Body of pancreas (tissue), 4 donors: ENCODE data around the gene RPAIN. TPM values are rescaled to one million over a fixed set of nuclear protein-coding genes. Genes with fewer than 3 reads are reported as not detected.

Experiments used
- ATAC-seq: fragments of 150-250 bp; one replicate; pipeline ENCODE4 v1.9.1; 2016
- DNase-seq, 4 donors: peaks; one replicate each; pipeline ENCODE4 v3.0.0-alpha.2; 2019
- H3K27ac ChIP-seq, 4 donors: fragments of 200-600 bp; sonication (generic); 1 replicate in 3 of 4; 2 replicates in 1 of 4; pipeline versions ENCODE4 v1.5.1 to v1.6.1; 2016 to 2019; ENCODE audit warnings: mild to moderate bottlenecking in 1 of 4, mixed read lengths in 1 of 4, moderate library complexity in 1 of 4
- H3K27me3 ChIP-seq, 2 donors: fragments of 200-600 bp; sonication (generic); one replicate each; pipeline ENCODE4 v1.6.0; 2016; ENCODE audit warnings: mild to moderate bottlenecking in 1 of 2
- H3K36me3 ChIP-seq, 2 donors: fragments of 200-600 bp; sonication (generic); replicated peaks in 1 of 2; 2 replicates each; pipeline ENCODE4 v1.5.1; 2016; ENCODE audit warnings: low read depth in 2 of 2; ENCODE audit not compliant: insufficient read depth in 1 of 2
- H3K4me1 ChIP-seq: fragments of 200-600 bp; sonication (generic); one replicate; pipeline ENCODE4 v1.6.0; 2016
- H3K4me3 ChIP-seq, 2 donors: fragments of 200-600 bp; sonication (generic); 1 replicate in 1 of 2; 2 replicates in 1 of 2; pipeline ENCODE4 v1.5.1; 2016 to 2019
- H3K9me3 ChIP-seq, 3 donors: fragments of 200-600 bp; sonication (generic); 1 replicate in 2 of 3; 2 replicates in 1 of 3; pipeline ENCODE4 v1.5.1; 2016
- CTCF ChIP-seq, 7 experiments: fragments of 450-650 bp in 4 of 7; fragments of 200-600 bp in 3 of 7; sonication (generic) in 3 of 7; IDR thresholded peaks; one replicate each; pipeline ENCODE4 v1.5.1; 2016 to 2019; ENCODE audit warnings: antibody characterized with exemption in 7 of 7
- POLR2A ChIP-seq, 3 donors: fragments of 450-650 bp; IDR thresholded peaks; one replicate each; pipeline ENCODE4 v1.6.1; 2016; ENCODE audit warnings: antibody characterized with exemption in 3 of 3, mild to moderate bottlenecking in 2 of 3
- WGBS, 2 donors: methylation state at CpG; one replicate each; pipeline ENCODE4 v1.1.5; 2017; 5-methylcytosine and 5-hydroxymethylcytosine counted together
- intact Hi-C: fragments of 100-400 bp; cut with DNase I; formaldehyde crosslinking; loops from one replicate; pipeline ENCODE4 v1.15.1; 2023
- total RNA-seq, 2 donors: library from RNA; depleted of rRNA; stranded (reverse); fragments of >200 nt; gene quantifications; one replicate each; pipeline ENCODE4 v1.1.0, GENCODE V29; 2016

RPAIN gene
- total RNA-seq: 10 to 100 TPM; 28.0 to 35.3 TPM

GRCh38 chr17:5419959-5420653 is at the start of gene RPAIN:
Gene RPAIN (plus strand): TSS chr17:5420182. CDS start chr17:5420211, 29 bp downstream.
- TF ChIP-seq POLR2A (IDR thresholded peaks at IDR 0.05) (peak; percentile 1 to 67 (median 49)), CTCF (IDR thresholded peaks at IDR 0.05) (peak in 1 of 7 experiments; percentile 18)
- DNase-seq: peak; percentile 87 to 93 (median 90)
- H3K27me3 ChIP-seq: no peaks in the 10 kb centered on the region
- H3K9me3 ChIP-seq: no peaks in the 10 kb centered on the region
- 0% methylated on average over 19 to 41 of the region's 41 CpGs for WGBS, 2 donors
- peaks cover 4 to 14% of the 10 kb centered on the region in 2 donors for H3K36me3 ChIP-seq
- H3K27ac ChIP-seq: peak within 1 kb of the TSS; percentile 83 to 93 (median 91)
- peak; percentile 85 for ATAC-seq
- peaks cover 30% of the 10 kb centered on the region for H3K4me1 ChIP-seq
- intact Hi-C loops: no loop called here
- peak within 1 kb of the TSS; percentile 40 to 71 for H3K4me3 ChIP-seq

GRCh38 chr17:5370411-5370810 is 49.6 kb upstream of the RPAIN start:
- no peaks in the 10 kb centered on the region for H3K4me1 ChIP-seq
- WGBS, 2 donors: 92 to 96% methylated on average over 4 of the region's 4 CpGs
- H3K36me3 ChIP-seq: peaks cover 0 to 22% of the 10 kb centered on the region in 2 donors
- H3K27me3 ChIP-seq: no peaks in the 10 kb centered on the region
- TF ChIP-seq POLR2A (IDR thresholded peaks at IDR 0.05): no peak
- TF ChIP-seq CTCF (IDR thresholded peaks at IDR 0.05): no peak
- no peak overlapping the region for H3K27ac ChIP-seq
- H3K9me3 ChIP-seq: no peaks in the 10 kb centered on the region
- DNase-seq: no peak
- no peak for ATAC-seq
- H3K4me3 ChIP-seq: no peak overlapping the region
- intact Hi-C loops: no loop called here

GRCh38 chr17:5373112-5373511 is 46.9 kb upstream of the RPAIN start:
- Histone ChIP-seq H3K4me3 (no peak overlapping the region), H3K36me3 (peaks cover 4 to 27% of the 10 kb centered on the region in 2 donors), H3K9me3 (no peaks in the 10 kb centered on the region), H3K27ac (no peak overlapping the region), H3K4me1 (no peaks in the 10 kb centered on the region), H3K27me3 (no peaks in the 10 kb centered on the region)
- intact Hi-C loops: no loop called here
- 70 to 80% methylated on average over 6 of the region's 6 CpGs for WGBS, 2 donors
- DNase-seq (no peak), ATAC-seq (no peak)
- no peak for TF ChIP-seq CTCF (IDR thresholded peaks at IDR 0.05)
- TF ChIP-seq POLR2A (IDR thresholded peaks at IDR 0.05): no peak

- ATAC-seq: no peak
- Histone ChIP-seq H3K9me3 (no peaks in the 10 kb centered on the region), H3K27me3 (no peaks in the 10 kb centered on the region), H3K4me3 (no peak overlapping the region), H3K36me3 (peaks cover 10 to 17% of the 10 kb centered on the region in 2 donors), H3K4me1 (no peaks in the 10 kb centered on the region), H3K27ac (no peak overlapping the region)
- DNase-seq: no peak
- 85 to 99% methylated on average over 3 of the region's 3 CpGs for WGBS, 2 donors
- TF ChIP-seq CTCF (IDR thresholded peaks at IDR 0.05): no peak
- TF ChIP-seq POLR2A (IDR thresholded peaks at IDR 0.05): no peak
- intact Hi-C loops: no loop called here
These were observed 41.3 kb upstream of the RPAIN start for GRCh38 chr17:5378566-5379207.
